GM19238 (cell line): ENCODE results near the gene ADSS2.
"Not testable (repeated sequence)": the region's sequence is repeated elsewhere in the genome, so short reads cannot be mapped to it uniquely, and the experiment has no call there.

Experiments used
- DNase-seq: peaks from one replicate; pipeline ENCODE4 v3.0.0; 2011; ENCODE audit warnings: low spot score; ENCODE audit not compliant: insufficient read length

The ADSS2 gene

GRCh38 chr1:244451539-244451950, at the start of gene ADSS2:
ADSS2 (minus strand) TSS chr1:244451909; CDS start chr1:244451817, 92 bp downstream.
- no peak for DNase-seq

- DNase-seq: not testable (repeated sequence)
Measured at GRCh38 chr1:244500515-244500914, 48.8 kb upstream of the ADSS2 start.

- not testable (repeated sequence) for DNase-seq
Measured at GRCh38 chr1:244499484-244499883, 47.8 kb upstream of the ADSS2 start.

GRCh38 chr1:244497805-244498204, 46.1 kb upstream of the ADSS2 start:
- no peak for DNase-seq

- DNase-seq: no peak
Measured at GRCh38 chr1:244496186-244496585, 44.5 kb upstream of the ADSS2 start.

GRCh38 chr1:244494653-244495052, 42.9 kb upstream of the ADSS2 start:
- DNase-seq: no peak

GRCh38 chr1:244484971-244485370, 33.3 kb upstream of the ADSS2 start:
- DNase-seq: not testable (repeated sequence)

- no peak for DNase-seq
Measured at GRCh38 chr1:244473059-244473605, 21.4 kb upstream of the ADSS2 start.

GRCh38 chr1:244466724-244467123, 15.0 kb upstream of the ADSS2 start:
- no peak for DNase-seq

GRCh38 chr1:244461245-244462071, 9.7 kb upstream of the ADSS2 start, which contains the start of gene CATSPERE:
CATSPERE (plus strand) TSS chr1:244461273; CDS start chr1:244461430, 157 bp downstream.
- DNase-seq: peak; percentile 87

GRCh38 chr1:244460197-244460596, 8.5 kb upstream of the ADSS2 start:
- DNase-seq: no peak

GRCh38 chr1:244458781-244459180, 7.1 kb upstream of the ADSS2 start:
- DNase-seq: no peak

- no peak for DNase-seq
Measured at GRCh38 chr1:244456586-244456985, 4.9 kb upstream of the ADSS2 start.

- DNase-seq: no peak
Measured at GRCh38 chr1:244454412-244454811, 2.7 kb upstream of the ADSS2 start.

- DNase-seq: peak; percentile 86
Measured at GRCh38 chr1:244451951-244452795, 464 bp upstream of the ADSS2 start.

GRCh38 chr1:244450597-244451538, 841 bp downstream of the ADSS2 start:
- peak; percentile 19 for DNase-seq

GRCh38 chr1:244449936-244450508, 1.7 kb downstream of the ADSS2 start:
- DNase-seq: no peak

- DNase-seq: no peak
Measured at GRCh38 chr1:244448279-244449036, 3.3 kb downstream of the ADSS2 start.

- no peak for DNase-seq
Measured at GRCh38 chr1:244447552-244447951, 4.2 kb downstream of the ADSS2 start.

GRCh38 chr1:244447024-244447423, 4.7 kb downstream of the ADSS2 start:
- DNase-seq: no peak
